ENCODE results near the gene RFC3. TPM values are rescaled to one million over a fixed set of nuclear protein-coding genes. Genes with fewer than 3 reads are reported as not detected.

Gene RFC3
- total and polyA plus RNA-seq, 2 of the 13 experiments (the other 11 are each of a cell fraction or from before 2014, with no cell fraction given) = 16.0 to 55.7 TPM

DNA sequence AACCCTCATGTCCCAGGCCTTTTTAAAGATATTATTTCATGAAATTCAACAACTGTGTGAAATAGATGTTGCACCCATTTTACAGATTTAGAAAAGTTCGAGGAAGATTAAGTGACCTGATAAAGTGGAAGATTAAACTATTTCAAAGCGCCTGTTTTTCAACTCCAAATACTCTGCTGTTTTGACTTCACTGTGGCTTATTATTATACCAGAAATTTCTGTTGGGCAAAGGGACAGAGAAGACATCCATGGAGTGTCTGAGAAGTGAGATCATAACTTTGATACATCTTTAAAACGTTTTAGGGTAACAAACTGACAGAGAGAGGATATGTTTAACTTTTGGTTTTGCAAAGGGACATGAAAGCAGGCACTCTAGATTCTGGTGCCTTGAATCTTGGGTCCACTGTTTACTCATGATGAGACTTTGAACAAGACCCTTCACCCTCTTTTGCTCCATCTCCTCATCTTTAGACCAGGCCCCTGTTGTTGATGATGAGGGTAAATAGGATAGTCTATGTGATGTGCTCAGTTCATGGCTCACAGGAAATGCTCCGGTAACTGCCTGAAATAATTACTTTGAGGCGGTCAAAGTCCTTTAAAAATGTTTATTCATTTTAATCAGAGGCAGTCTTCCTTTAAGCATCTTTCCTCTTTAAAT, 55.4 kb downstream of the RFC3 start (continued):
- TF ChIP-seq PLSCR1 (CRISPR knock-in tag; IDR thresholded peaks at IDR 0.05; ENCODE audit: borderline replicate concordance) = no peak
- TF ChIP-seq NCOR1 (IDR thresholded peaks at IDR 0.05; ENCODE audit: borderline replicate concordance, low read length) = 0 out of 2 replicates have a peak, but pooled peaks have one; percentile 35
- peak; percentile 62 for TF ChIP-seq ZGPAT (CRISPR knock-in tag; IDR thresholded peaks at IDR 0.05)
- TF ChIP-seq KDM6A (CRISPR knock-in tag; IDR thresholded peaks at IDR 0.05; ENCODE audit: low read depth) = peak; percentile 69
- peak; percentile 86 for TF ChIP-seq TCF7 (IDR thresholded peaks at IDR 0.05; ENCODE audit: low read depth)
- TF ChIP-seq ZNF749 (CRISPR knock-in tag; IDR thresholded peaks at IDR 0.05; ENCODE audit: borderline replicate concordance) = no peak
- TF ChIP-seq, protein P1, sequence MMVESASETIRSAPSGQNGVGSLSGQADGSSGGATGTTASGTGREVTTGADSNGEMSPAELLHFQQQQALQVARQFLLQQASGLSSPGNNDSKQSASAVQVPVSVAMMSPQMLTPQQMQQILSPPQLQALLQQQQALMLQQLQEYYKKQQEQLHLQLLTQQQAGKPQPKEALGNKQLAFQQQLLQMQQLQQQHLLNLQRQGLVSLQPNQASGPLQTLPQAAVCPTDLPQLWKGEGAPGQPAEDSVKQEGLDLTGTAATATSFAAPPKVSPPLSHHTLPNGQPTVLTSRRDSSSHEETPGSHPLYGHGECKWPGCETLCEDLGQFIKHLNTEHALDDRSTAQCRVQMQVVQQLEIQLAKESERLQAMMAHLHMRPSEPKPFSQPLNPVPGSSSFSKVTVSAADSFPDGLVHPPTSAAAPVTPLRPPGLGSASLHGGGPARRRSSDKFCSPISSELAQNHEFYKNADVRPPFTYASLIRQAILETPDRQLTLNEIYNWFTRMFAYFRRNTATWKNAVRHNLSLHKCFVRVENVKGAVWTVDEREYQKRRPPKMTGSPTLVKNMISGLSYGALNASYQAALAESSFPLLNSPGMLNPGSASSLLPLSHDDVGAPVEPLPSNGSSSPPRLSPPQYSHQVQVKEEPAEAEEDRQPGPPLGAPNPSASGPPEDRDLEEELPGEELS (CRISPR knock-in tag; IDR thresholded peaks at IDR 0.05) = peak; percentile 93
- no peak for TF ChIP-seq SALL2 (CRISPR knock-in tag; IDR thresholded peaks at IDR 0.05)
- TF ChIP-seq PHF5A (CRISPR knock-in tag; IDR thresholded peaks at IDR 0.05; ENCODE audit: low read depth, unreplicated experiment) = no peak
- TF ChIP-seq ZNF891 (CRISPR knock-in tag; IDR thresholded peaks at IDR 0.05) = no peak
- no peak for TF ChIP-seq PAX8 (CRISPR knock-in tag; IDR thresholded peaks at IDR 0.05; ENCODE audit: borderline replicate concordance)
- TF ChIP-seq ZNF101 (CRISPR knock-in tag; IDR thresholded peaks at IDR 0.05; ENCODE audit: borderline replicate concordance, low read depth) = no peak
- TF ChIP-seq EHMT2 (IDR thresholded peaks at IDR 0.05; ENCODE audit: borderline replicate concordance, low read depth, low read length) = no peak
- TF ChIP-seq, protein P2, sequence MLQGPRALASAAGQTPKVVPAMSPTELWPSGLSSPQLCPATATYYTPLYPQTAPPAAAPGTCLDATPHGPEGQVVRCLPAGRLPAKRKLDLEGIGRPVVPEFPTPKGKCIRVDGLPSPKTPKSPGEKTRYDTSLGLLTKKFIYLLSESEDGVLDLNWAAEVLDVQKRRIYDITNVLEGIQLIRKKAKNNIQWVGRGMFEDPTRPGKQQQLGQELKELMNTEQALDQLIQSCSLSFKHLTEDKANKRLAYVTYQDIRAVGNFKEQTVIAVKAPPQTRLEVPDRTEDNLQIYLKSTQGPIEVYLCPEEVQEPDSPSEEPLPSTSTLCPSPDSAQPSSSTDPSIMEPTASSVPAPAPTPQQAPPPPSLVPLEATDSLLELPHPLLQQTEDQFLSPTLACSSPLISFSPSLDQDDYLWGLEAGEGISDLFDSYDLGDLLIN (CRISPR knock-in tag; IDR thresholded peaks at IDR 0.05; ENCODE audit: borderline replicate concordance) = no peak
- TF ChIP-seq RARA (CRISPR knock-in tag; IDR thresholded peaks at IDR 0.05) = peak; percentile 54
- no peak for TF ChIP-seq ZNF747 (CRISPR knock-in tag; IDR thresholded peaks at IDR 0.05; ENCODE audit: borderline replicate concordance)
- TF ChIP-seq KLF13 (CRISPR knock-in tag; IDR thresholded peaks at IDR 0.05) = no peak
- no peak for TF ChIP-seq U2AF2 (IDR thresholded peaks at IDR 0.05; ENCODE audit: low read depth, low read length)
- no peak for TF ChIP-seq NFE2L2 (IDR thresholded peaks at IDR 0.05; ENCODE audit: low read length)
- TF ChIP-seq ZNF317 (CRISPR knock-in tag; IDR thresholded peaks at IDR 0.05) = 0 out of 2 replicates have a peak, but pooled peaks have one; percentile 20
- TF ChIP-seq JDP2 (CRISPR knock-in tag; IDR thresholded peaks at IDR 0.05; ENCODE audit: borderline replicate concordance) = no peak
- peak; percentile 99 for TF ChIP-seq PPARG (CRISPR knock-in tag; conservative IDR thresholded peaks at IDR 0.05)
- TF ChIP-seq ZNF235 (CRISPR knock-in tag; IDR thresholded peaks at IDR 0.05; ENCODE audit: borderline replicate concordance) = no peak
- no peak for TF ChIP-seq REL (CRISPR knock-in tag; conservative IDR thresholded peaks at IDR 0.05)
- no peak for TF ChIP-seq NRL (CRISPR knock-in tag; IDR thresholded peaks at IDR 0.05; ENCODE audit: borderline replicate concordance)
